B cell (primary cell): ENCODE data around the gene THAP2. TPM values are rescaled to one million over a fixed set of nuclear protein-coding genes. Genes with fewer than 3 reads are reported as not detected.

ENCODE experiments used
- ATAC-seq: fragments of 200-7000 bp; cut with Tn5 transposase; one replicate; pipeline ENCODE4 v1.10.0; 2021; ENCODE audit warnings: low read depth, mild to moderate bottlenecking, moderate number of reproducible peaks, moderate library complexity
- CTCF ChIA-PET: fragments of 350-600 bp; sonication (Branson Sonifier 250); formaldehyde crosslinking; loops from one replicate; lab custom pipeline; 2021; ENCODE audit warnings: antibody characterized with exemption, inconsistent platforms; lab: Charles Lee
- POLR2A ChIA-PET: fragments of 350-600 bp; sonication (Branson Sonifier 250); formaldehyde crosslinking; loops from one replicate; lab custom pipeline; 2021; ENCODE audit warnings: antibody characterized with exemption; lab: Charles Lee
- DNase-seq: peaks from one replicate; pipeline ENCODE4 v3.0.0; 2013
- H2AFZ ChIP-seq: 2 replicates; pipeline ENCODE4 v1.6.1; 2012; ENCODE audit warnings: mild to moderate bottlenecking, low read depth, low read length; ENCODE audit not compliant: insufficient read depth, poor library complexity, severe bottlenecking
- H3K27ac ChIP-seq, 2 donors: 1 replicate in 1 of 2; 2 replicates in 1 of 2; pipeline ENCODE4 v1.5.1; 2012 to 2013; ENCODE audit warnings: low read length in 2 of 2, mild to moderate bottlenecking in 2 of 2, moderate library complexity in 1 of 2
- H3K27me3 ChIP-seq, 4 experiments: fragments of 200-600 bp in 1 of 4; sonication (generic) in 1 of 4; replicated peaks in 1 of 4; 1 replicate in 2 of 4; 2 replicates in 2 of 4; pipeline versions ENCODE4 v1.6.1 to v1.7.0; 2013 to 2016; ENCODE audit warnings: low read length in 3 of 4, mild to moderate bottlenecking in 2 of 4, mixed read lengths in 1 of 4, moderate library complexity in 1 of 4; ENCODE audit not compliant: insufficient read depth in 4 of 4, control insufficient read depth in 3 of 4; ENCODE audit errors: control extremely low read depth in 1 of 4
- H3K36me3 ChIP-seq, 2 experiments: replicated peaks in 1 of 2; 1 replicate in 1 of 2; 2 replicates in 1 of 2; pipeline versions ENCODE4 v1.6.1 to v1.7.1; 2013; ENCODE audit warnings: low read length in 1 of 2; ENCODE audit not compliant: insufficient read depth in 2 of 2, control insufficient read depth in 1 of 2; ENCODE audit errors: control extremely low read depth in 1 of 2, extremely low read depth in 1 of 2
- H3K4me1 ChIP-seq, 2 donors: fragments of 200-600 bp in 1 of 2; sonication (generic) in 1 of 2; 1 replicate in 1 of 2; 2 replicates in 1 of 2; pipeline versions ENCODE4 v1.5.1 to v1.6.1; 2013 to 2017; ENCODE audit warnings: low read length in 2 of 2; ENCODE audit not compliant: control insufficient read depth in 2 of 2, insufficient read depth in 2 of 2
- H3K4me2 ChIP-seq: replicated peaks from 2 replicates; pipeline ENCODE3; 2012; ENCODE audit warnings: mild to moderate bottlenecking, low read depth, low read length; ENCODE audit not compliant: poor library complexity, severe bottlenecking
- H3K4me3 ChIP-seq, 5 experiments: fragments of 200-600 bp in 1 of 5; sonication (generic) in 1 of 5; 1 replicate in 3 of 5; 2 replicates in 2 of 5; pipeline versions ENCODE4 v1.5.1 to v1.7.0; 2011 to 2016; ENCODE audit warnings: low read length in 4 of 5, mild to moderate bottlenecking in 4 of 5, low read depth in 2 of 5, control low read depth in 1 of 5, moderate library complexity in 1 of 5; ENCODE audit not compliant: insufficient read depth in 1 of 5; ENCODE audit errors: control extremely low read depth in 1 of 5, extremely low read depth in 1 of 5
- H3K79me2 ChIP-seq: fragments of 200-600 bp; sonication (generic); one replicate; pipeline ENCODE4 v1.6.0; 2016; ENCODE audit warnings: low read length; ENCODE audit not compliant: control insufficient read depth, insufficient read depth
- H3K9ac ChIP-seq: fragments of 200-600 bp; sonication (generic); 2 replicates; pipeline ENCODE4 v1.6.1; 2017; ENCODE audit warnings: mild to moderate bottlenecking, low read length, moderate library complexity
- H3K9me3 ChIP-seq, 3 donors: one replicate each; pipeline versions ENCODE4 v1.6.1 to v1.7.1; 2013; ENCODE audit warnings: low read length in 2 of 3; ENCODE audit not compliant: control insufficient read depth in 2 of 3, insufficient read depth in 1 of 3; ENCODE audit errors: control extremely low read depth in 1 of 3
- H4K20me1 ChIP-seq: 2 replicates; pipeline ENCODE4 v1.6.0; 2012; ENCODE audit warnings: mild to moderate bottlenecking, low read length; ENCODE audit not compliant: insufficient read depth, control insufficient read depth, poor library complexity, severe bottlenecking
- H3K27ac Mint-ChIP-seq: one replicate; pipeline ENCODE4 v1.8.0; 2021; ENCODE audit warnings: mixed read lengths
- H3K27me3 Mint-ChIP-seq: one replicate; pipeline ENCODE4 v1.8.0; 2021; ENCODE audit warnings: mixed read lengths
- H3K4me1 Mint-ChIP-seq: one replicate; pipeline ENCODE4 v1.8.0; 2021; ENCODE audit warnings: mixed read lengths
- H3K4me3 Mint-ChIP-seq: one replicate; pipeline ENCODE4 v1.8.0; 2021; ENCODE audit warnings: mixed read lengths
- H3K9me3 Mint-ChIP-seq: one replicate; pipeline ENCODE4 v1.8.0; 2022; ENCODE audit warnings: mixed read lengths; ENCODE audit not compliant: insufficient read depth
- EZH2 ChIP-seq: IDR thresholded peaks from 2 replicates; pipeline ENCODE4 v1.6.1; 2012; ENCODE audit warnings: borderline replicate concordance, low read depth, mild to moderate bottlenecking, moderate library complexity, low read length; ENCODE audit not compliant: insufficient read depth, poor library complexity, severe bottlenecking
- WGBS: methylation state at CpG from one replicate; pipeline ENCODE4 v1.1.5; 2013; ENCODE audit warnings: missing lambda C conversion rate; ENCODE audit not compliant: insufficient coverage; 5-methylcytosine and 5-hydroxymethylcytosine counted together
- intact Hi-C: fragments of 100-400 bp; cut with micrococcal nuclease; formaldehyde crosslinking; loops from one replicate; pipeline ENCODE4 v1.10.0; 2022
- polyA plus RNA-seq: library from polyadenylated mRNA; depleted of rRNA; stranded (reverse); fragments of >200 nt; gene quantifications from 2 replicates; pipeline ENCODE4 v1.2.3, GENCODE V29; 2012
- total RNA-seq, 2 donors: library from RNA; stranded (reverse); fragments of 120-200 nt in 1 of 2; gene quantifications; 1 replicate in 1 of 2; 2 replicates in 1 of 2; pipeline versions ENCODE4 v1.2.3 to v1.2.4, GENCODE V29; 2013 to 2022
- TF ChIP-seq, protein P1 (sequence below): fragments of 200-600 bp; IDR thresholded peaks from one replicate; pipeline ENCODE4 v1.8.0; 2022; ENCODE audit warnings: antibody characterized with exemption, mild to moderate bottlenecking

The THAP2 gene
- total and polyA plus RNA-seq, 2 donors (not counting 1 experiment from before 2014, with no cell fraction given), result 11.6 to 13.2 TPM

DNA sequence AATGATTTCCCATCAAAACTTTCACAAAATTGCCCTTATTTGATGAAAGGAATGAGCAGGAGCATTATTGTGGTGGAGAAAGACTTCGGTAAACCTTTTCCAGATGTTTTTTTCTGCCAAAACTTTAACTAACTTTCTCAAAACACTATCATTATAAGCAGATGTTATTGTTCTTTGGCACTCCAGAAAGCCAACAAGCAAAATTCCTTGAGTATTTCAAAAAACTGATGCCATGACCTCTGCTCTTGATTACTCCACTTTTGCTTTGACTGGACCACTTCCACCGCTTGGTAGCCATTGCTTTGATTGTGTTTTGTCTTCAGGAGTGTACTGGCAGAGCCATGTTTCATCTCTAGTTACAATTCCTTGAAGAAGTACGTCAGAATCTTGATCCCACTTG lies 60.9 kb downstream of the THAP2 start:
- Histone ChIP-seq H3K4me1 (no peaks in the 10 kb centered on the region), H3K79me2 (no peaks in the 10 kb centered on the region), H3K27me3 (no peaks in the 10 kb centered on the region), H3K4me2 (no peak overlapping the region), H3K9ac (no peak overlapping the region), H3K36me3 (no peaks in the 10 kb centered on the region), H4K20me1 (no peaks in the 10 kb centered on the region), H3K9me3 (no peaks in the 10 kb centered on the region), H3K4me3 (no peak overlapping the region), H3K27ac (no peak overlapping the region), H2AFZ (no peak overlapping the region)
- TF ChIP-seq, protein P1, sequence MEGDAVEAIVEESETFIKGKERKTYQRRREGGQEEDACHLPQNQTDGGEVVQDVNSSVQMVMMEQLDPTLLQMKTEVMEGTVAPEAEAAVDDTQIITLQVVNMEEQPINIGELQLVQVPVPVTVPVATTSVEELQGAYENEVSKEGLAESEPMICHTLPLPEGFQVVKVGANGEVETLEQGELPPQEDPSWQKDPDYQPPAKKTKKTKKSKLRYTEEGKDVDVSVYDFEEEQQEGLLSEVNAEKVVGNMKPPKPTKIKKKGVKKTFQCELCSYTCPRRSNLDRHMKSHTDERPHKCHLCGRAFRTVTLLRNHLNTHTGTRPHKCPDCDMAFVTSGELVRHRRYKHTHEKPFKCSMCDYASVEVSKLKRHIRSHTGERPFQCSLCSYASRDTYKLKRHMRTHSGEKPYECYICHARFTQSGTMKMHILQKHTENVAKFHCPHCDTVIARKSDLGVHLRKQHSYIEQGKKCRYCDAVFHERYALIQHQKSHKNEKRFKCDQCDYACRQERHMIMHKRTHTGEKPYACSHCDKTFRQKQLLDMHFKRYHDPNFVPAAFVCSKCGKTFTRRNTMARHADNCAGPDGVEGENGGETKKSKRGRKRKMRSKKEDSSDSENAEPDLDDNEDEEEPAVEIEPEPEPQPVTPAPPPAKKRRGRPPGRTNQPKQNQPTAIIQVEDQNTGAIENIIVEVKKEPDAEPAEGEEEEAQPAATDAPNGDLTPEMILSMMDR, result no peak
- no peak for TF ChIP-seq EZH2
- Mint-ChIP-seq H3K27me3 (no peaks in the 10 kb centered on the region), H3K27ac (no peak overlapping the region), H3K9me3 (no peaks in the 10 kb centered on the region), H3K4me1 (no peaks in the 10 kb centered on the region), H3K4me3 (no peak overlapping the region)
- ChIA-PET CTCF (no interaction called here), POLR2A (no interaction called here)
- ATAC-seq (no peak), DNase-seq (no peak)
- 90% methylated on average over 2 of the region's 3 CpGs for WGBS
- intact Hi-C loops, result no loop called here

GRCh38 chr12:71726548-71726947 lies 62.4 kb downstream of the THAP2 start:
- no peak overlapping the region for H3K27ac ChIP-seq
- ATAC-seq (no peak), DNase-seq (no peak)
- Mint-ChIP-seq H3K9me3 (no peaks in the 10 kb centered on the region), H3K4me3 (no peak overlapping the region), H3K27me3 (no peaks in the 10 kb centered on the region), H3K27ac (no peak overlapping the region), H3K4me1 (no peaks in the 10 kb centered on the region)
- H3K4me3 ChIP-seq, result no peak overlapping the region
- H3K27me3 ChIP-seq, result no peaks in the 10 kb centered on the region
- intact Hi-C loops, result no loop called here
- CTCF ChIA-PET, result interaction anchor here (1.2 kb wide), 1 partner anchor 21 kb away, joined by 4 read pairs; no protein-coding TSS in a partner anchor
- no peaks in the 10 kb centered on the region for H3K4me1 ChIP-seq
- POLR2A ChIA-PET, result no interaction called here
- no peak for TF ChIP-seq EZH2
- H3K36me3 ChIP-seq, result no peaks in the 10 kb centered on the region
- no peak overlapping the region for H2AFZ ChIP-seq
- H3K9ac ChIP-seq, result no peak overlapping the region
- no peaks in the 10 kb centered on the region for H3K9me3 ChIP-seq
- WGBS, result 100% methylated on average over 2 of the region's 2 CpGs
- no peaks in the 10 kb centered on the region for H3K79me2 ChIP-seq
- H4K20me1 ChIP-seq, result no peaks in the 10 kb centered on the region
- no peak overlapping the region for H3K4me2 ChIP-seq
